Choroid plexus epithelial cell (primary cell): ENCODE data around the gene CDK5R1.
A peak's percentile ranks its signal among the peaks of the same experiment; 100 is the strongest.
"Not testable (repeated sequence)": the region's sequence is repeated elsewhere in the genome, so short reads cannot be mapped to it uniquely, and the experiment has no call there.

Experiments
- DNase-seq: peaks from one replicate; pipeline ENCODE4 v3.0.0-alpha.2; 2010; ENCODE audit warnings: low read depth
- H3K4me3 ChIP-seq: 2 replicates; pipeline ENCODE4 v1.5.1; 2011; ENCODE audit warnings: low read depth, mild to moderate bottlenecking, control low read depth, low read length, moderate library complexity
- TF ChIP-seq, protein P1 (sequence below): conservative IDR thresholded peaks from 2 replicates; pipeline ENCODE4 v1.5.1; 2011; ENCODE audit warnings: low read depth, mild to moderate bottlenecking, control low read depth, inconsistent platforms, low read length, moderate library complexity

The CDK5R1 gene

GRCh38 chr17:32445497-32445896 lies 41.3 kb upstream of the CDK5R1 start:
- TF ChIP-seq, protein P1, sequence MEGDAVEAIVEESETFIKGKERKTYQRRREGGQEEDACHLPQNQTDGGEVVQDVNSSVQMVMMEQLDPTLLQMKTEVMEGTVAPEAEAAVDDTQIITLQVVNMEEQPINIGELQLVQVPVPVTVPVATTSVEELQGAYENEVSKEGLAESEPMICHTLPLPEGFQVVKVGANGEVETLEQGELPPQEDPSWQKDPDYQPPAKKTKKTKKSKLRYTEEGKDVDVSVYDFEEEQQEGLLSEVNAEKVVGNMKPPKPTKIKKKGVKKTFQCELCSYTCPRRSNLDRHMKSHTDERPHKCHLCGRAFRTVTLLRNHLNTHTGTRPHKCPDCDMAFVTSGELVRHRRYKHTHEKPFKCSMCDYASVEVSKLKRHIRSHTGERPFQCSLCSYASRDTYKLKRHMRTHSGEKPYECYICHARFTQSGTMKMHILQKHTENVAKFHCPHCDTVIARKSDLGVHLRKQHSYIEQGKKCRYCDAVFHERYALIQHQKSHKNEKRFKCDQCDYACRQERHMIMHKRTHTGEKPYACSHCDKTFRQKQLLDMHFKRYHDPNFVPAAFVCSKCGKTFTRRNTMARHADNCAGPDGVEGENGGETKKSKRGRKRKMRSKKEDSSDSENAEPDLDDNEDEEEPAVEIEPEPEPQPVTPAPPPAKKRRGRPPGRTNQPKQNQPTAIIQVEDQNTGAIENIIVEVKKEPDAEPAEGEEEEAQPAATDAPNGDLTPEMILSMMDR, result no peak
- DNase-seq, result no peak
- peak overlapping the region; percentile 93 for H3K4me3 ChIP-seq

DNA sequence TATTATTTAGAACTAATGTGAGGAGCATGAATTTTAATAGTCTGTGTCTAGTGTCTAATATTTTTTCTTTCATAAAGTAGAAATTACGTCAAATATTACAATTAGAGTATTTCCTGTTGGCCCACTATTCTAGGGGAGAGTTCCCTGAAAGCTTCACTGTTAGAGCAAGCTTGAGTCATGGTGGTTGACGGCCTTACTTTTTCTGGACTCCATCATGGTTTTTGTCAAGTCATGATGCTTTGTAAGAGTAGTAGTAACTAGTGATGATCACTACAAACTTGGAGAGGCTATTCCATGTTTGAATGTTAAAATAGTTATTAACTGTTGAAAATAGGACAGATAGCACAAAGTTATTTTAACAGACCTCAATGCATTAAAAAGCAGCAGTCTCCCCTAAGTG lies 40.8 kb upstream of the CDK5R1 start:
- TF ChIP-seq, protein P1, result no peak
- peak; percentile 30 for DNase-seq
- no peak overlapping the region for H3K4me3 ChIP-seq

DNA sequence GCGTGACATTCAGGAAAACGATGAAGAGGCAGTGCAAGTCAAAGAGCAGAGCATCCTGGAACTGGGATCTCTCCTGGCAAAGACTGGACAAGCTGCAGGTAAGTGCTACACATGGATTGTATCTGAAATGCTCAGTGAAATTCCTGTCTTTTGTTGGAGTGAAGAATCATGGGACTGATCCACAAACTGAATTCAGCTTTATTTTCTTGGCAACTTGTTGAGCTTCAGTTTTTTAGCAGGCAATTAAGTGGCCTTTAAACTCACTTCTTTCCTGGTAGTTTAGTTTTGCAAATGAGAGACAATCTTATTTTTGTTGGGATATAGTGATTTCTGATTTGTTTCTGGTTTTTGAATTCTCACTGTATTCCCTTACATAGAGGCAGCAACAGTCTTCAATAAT lies 39.8 kb upstream of the CDK5R1 start:
- TF ChIP-seq, protein P1, result no peak
- no peak for DNase-seq
- H3K4me3 ChIP-seq, result no peak overlapping the region

- DNase-seq, result no peak
- TF ChIP-seq, protein P1, result no peak
- H3K4me3 ChIP-seq, result no peak overlapping the region
These were observed 36.8 kb upstream of the CDK5R1 start for GRCh38 chr17:32449963-32450362.

DNA sequence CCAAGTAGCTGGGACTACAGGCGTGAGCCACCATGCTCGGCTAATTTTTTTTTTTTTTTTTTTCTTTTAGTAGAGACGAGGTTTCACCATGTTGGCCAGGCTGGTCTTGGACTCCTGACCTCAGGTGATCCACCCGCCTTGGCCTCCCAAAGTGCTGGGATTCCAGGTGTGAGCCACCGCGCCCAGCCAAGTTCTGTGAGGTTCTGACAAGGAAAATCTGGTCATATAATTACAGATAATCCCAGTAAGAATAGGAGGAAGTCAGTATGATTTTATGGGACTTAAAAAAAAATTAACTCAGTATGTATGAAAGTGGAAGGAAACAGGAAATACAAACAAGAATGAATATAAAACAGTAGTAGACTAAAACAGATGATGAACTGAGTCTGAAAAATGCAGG lies 36.4 kb upstream of the CDK5R1 start:
- not testable (repeated sequence) for DNase-seq, H3K4me3 ChIP-seq

DNA sequence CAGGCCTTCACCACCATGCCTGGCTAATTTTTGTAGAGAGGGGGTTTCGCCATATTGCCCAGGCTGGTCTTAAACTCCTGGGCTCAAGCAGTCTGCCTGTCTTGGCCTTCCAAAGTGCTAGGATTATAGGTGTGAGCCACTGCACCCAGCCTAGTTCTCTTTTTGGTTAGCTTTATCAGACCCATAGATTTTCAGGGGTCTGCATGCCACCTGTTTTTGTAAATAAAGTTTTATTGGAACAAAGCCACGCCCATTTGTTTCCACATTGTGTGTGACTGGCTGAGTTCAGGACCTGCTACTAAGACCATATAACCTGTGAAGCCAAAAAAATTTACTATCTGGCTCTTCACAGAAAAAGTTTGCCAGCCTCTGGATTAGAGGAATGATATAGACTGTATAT lies 34.9 kb upstream of the CDK5R1 start:
- TF ChIP-seq, protein P1, result no peak
- H3K4me3 ChIP-seq, result no peak overlapping the region
- no peak for DNase-seq

- DNase-seq, result no peak
- TF ChIP-seq, protein P1, result no peak
- H3K4me3 ChIP-seq, result no peak overlapping the region
These were observed 34.5 kb upstream of the CDK5R1 start for GRCh38 chr17:32452281-32452680.

DNA sequence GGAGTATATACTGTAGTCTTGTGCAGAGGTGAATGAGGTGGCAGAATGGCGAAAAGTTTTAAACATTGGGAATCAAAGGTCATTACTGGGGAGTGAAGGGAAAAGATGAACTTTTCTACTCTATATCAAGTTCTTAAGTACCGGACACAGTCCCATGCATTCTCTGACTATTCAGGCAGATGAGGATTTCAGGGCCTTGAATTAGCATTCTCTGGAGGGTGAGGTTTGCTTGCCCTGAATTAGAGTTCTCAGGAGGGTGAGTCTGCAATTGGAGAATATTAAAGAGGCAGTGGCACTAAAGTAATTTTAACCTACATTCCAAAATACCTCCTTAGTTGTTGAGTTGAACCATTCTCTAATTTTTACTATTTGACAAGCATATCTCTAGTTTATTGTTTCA lies 33.4 kb upstream of the CDK5R1 start:
- no peak for DNase-seq
- TF ChIP-seq, protein P1, result no peak

More for the DNA sequence above, 33.4 kb upstream of the CDK5R1 start:
- no peak overlapping the region for H3K4me3 ChIP-seq
